ENCODE data around the gene PTPN18. TPM values are rescaled to one million over a fixed set of nuclear protein-coding genes. Genes with fewer than 3 reads are reported as not detected.

The PTPN18 gene
- 3.3 and 4.4 TPM in 2 replicates for polyA plus RNA-seq

GRCh38 chr2:130355578-130356431 lies at the start of gene PTPN18:
TSS of gene PTPN18 (plus strand) at chr2:130356056. CDS start at chr2:130356108, 52 bp downstream.

GRCh38 chr2:130342533-130343275 lies 13.2 kb upstream of the PTPN18 start, which contains the start of gene IMP4:
TSS of gene IMP4 (plus strand) at chr2:130342897. CDS start at chr2:130342933, 36 bp downstream.

Other genes with a start within 250 kb of the PTPN18 start
- not detected in 2 replicates for gene POTEF, start 226.8 kb upstream of the PTPN18 start, polyA plus RNA-seq
- gene CCDC74B, start 210.9 kb upstream of the PTPN18 start, polyA plus RNA-seq = 0.92 TPM in 1 of 2 replicates, not detected in the other
- gene SMPD4, start 174.5 kb upstream of the PTPN18 start, polyA plus RNA-seq = 3.1 and 3.2 TPM in 2 replicates
- 11.4 and 16.2 TPM in 2 replicates for gene MZT2B, start 173.8 kb upstream of the PTPN18 start, polyA plus RNA-seq
- gene TUBA3E, start 157.6 kb upstream of the PTPN18 start, polyA plus RNA-seq = 0.20 TPM in 1 of 2 replicates, not detected in the other
- 26.8 and 62.4 TPM in 2 replicates for gene IMP4, start 13.2 kb upstream of the PTPN18 start, polyA plus RNA-seq
- gene POTEI, start 153.3 kb downstream of the PTPN18 start, polyA plus RNA-seq = 0.67 TPM in 1 of 2 replicates, not detected in the other
- gene CFC1B, start 165.2 kb downstream of the PTPN18 start, polyA plus RNA-seq = not detected in 2 replicates
- 0.39 and 0.85 TPM in 2 replicates for gene CFC1, start 243.5 kb downstream of the PTPN18 start, polyA plus RNA-seq

Data from Purkinje cell (primary cell).